ENCODE data around the gene FAM9C.

FAM9C gene

DNA sequence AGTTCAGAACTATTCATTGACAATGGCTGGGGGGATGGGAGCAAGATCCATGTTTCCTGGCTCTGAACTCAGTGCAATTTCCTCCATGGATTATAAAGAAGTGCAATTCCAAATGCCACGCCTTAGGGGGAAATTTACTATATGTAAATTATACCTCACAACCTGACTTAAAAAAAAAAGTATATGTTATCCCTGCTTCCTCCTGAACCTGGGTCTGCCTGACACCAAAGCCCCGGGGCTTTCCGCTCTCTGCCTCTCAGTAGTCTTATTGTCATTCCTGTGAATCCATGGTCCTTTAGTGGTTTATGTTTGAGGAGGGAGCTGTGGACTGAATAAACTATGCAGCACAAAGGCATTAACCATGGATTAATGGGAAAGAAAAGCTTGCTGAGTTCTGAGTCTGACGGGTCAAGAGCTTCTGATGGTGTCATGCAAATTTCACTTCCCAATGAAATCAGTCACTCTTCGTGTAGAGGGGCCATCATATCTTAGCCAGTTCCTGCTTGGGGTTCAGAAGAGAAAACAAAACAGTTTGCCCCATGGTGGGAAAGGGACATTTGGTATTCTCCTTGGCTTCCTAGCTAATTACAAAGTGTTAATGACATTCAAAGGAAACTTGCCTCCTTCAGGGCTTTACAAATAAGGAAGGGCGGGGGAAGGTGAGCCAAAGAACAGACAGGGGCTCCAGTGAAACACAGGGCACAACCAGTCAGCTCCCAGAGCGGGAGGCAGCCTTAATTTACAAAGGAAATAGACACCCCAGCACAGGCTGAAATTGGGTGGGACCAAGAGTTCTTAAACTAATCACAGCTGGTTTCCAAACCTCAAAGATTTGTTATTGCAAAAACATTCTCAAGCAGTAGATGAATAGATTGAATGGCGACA is 14.3 kb downstream of the FAM9C start:
- H3K4me3 ChIP-seq (ENCODE audit: low read length), result no peak overlapping the region
- DNase-seq (ENCODE audit: low read depth), result no peak
- TF ChIP-seq, protein P1, sequence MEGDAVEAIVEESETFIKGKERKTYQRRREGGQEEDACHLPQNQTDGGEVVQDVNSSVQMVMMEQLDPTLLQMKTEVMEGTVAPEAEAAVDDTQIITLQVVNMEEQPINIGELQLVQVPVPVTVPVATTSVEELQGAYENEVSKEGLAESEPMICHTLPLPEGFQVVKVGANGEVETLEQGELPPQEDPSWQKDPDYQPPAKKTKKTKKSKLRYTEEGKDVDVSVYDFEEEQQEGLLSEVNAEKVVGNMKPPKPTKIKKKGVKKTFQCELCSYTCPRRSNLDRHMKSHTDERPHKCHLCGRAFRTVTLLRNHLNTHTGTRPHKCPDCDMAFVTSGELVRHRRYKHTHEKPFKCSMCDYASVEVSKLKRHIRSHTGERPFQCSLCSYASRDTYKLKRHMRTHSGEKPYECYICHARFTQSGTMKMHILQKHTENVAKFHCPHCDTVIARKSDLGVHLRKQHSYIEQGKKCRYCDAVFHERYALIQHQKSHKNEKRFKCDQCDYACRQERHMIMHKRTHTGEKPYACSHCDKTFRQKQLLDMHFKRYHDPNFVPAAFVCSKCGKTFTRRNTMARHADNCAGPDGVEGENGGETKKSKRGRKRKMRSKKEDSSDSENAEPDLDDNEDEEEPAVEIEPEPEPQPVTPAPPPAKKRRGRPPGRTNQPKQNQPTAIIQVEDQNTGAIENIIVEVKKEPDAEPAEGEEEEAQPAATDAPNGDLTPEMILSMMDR (conservative IDR thresholded peaks at IDR 0.05; ENCODE audit: low read depth, low read length), result no peak

GRCh38 chrX:13029637-13029886 is 14.9 kb downstream of the FAM9C start:
- H3K4me3 ChIP-seq (ENCODE audit: low read length), result no peak overlapping the region
- TF ChIP-seq, protein P1 (conservative IDR thresholded peaks at IDR 0.05; ENCODE audit: low read depth, low read length), result no peak
- no peak for DNase-seq (ENCODE audit: low read depth)

GRCh38 chrX:13028871-13029636 is 15.4 kb downstream of the FAM9C start:
- no peak overlapping the region for H3K4me3 ChIP-seq (ENCODE audit: low read length)
- TF ChIP-seq, protein P1 (conservative IDR thresholded peaks at IDR 0.05; ENCODE audit: low read depth, low read length), result no peak
- no peak for DNase-seq (ENCODE audit: low read depth)

GRCh38 chrX:13026877-13027652 is 17.4 kb downstream of the FAM9C start:
- TF ChIP-seq, protein P1 (conservative IDR thresholded peaks at IDR 0.05; ENCODE audit: low read depth, low read length), result no peak
- H3K4me3 ChIP-seq (ENCODE audit: low read length), result no peak overlapping the region
- no peak for DNase-seq (ENCODE audit: low read depth)

GRCh38 chrX:13024986-13025385 is 19.4 kb downstream of the FAM9C start:
- DNase-seq (ENCODE audit: low read depth), result no peak
- TF ChIP-seq, protein P1 (conservative IDR thresholded peaks at IDR 0.05; ENCODE audit: low read depth, low read length), result no peak
- H3K4me3 ChIP-seq (ENCODE audit: low read length), result no peak overlapping the region

GRCh38 chrX:13023979-13024378 is 20.4 kb downstream of the FAM9C start:
- H3K4me3 ChIP-seq (ENCODE audit: low read length), result no peak overlapping the region
- TF ChIP-seq, protein P1 (conservative IDR thresholded peaks at IDR 0.05; ENCODE audit: low read depth, low read length), result no peak
- DNase-seq (ENCODE audit: low read depth), result no peak

Measured in retinal pigment epithelial cell (primary cell).